Sigmoid colon (tissue), 7 donors: ENCODE results near the gene CCDC91. TPM values are rescaled to one million over a fixed set of nuclear protein-coding genes. Genes with fewer than 3 reads are reported as not detected.

Experiments
- DNase-seq: peaks from one replicate; pipeline ENCODE4 v3.0.0-alpha.2; 2019
- H3K27ac ChIP-seq, 4 donors: fragments of 200-600 bp; sonication (generic); one replicate each; pipeline ENCODE4 v1.5.1; 2016 to 2019; ENCODE audit warnings: mild to moderate bottlenecking in 1 of 4
- H3K27me3 ChIP-seq, 3 donors: fragments of 200-600 bp; sonication (generic); one replicate each; pipeline ENCODE4 v1.5.1; 2019; ENCODE audit warnings: mild to moderate bottlenecking in 1 of 3
- H3K36me3 ChIP-seq, 4 donors: fragments of 200-600 bp; sonication (generic); one replicate each; pipeline ENCODE4 v1.5.1; 2016 to 2019
- H3K4me1 ChIP-seq, 4 donors: fragments of 200-600 bp; sonication (generic); one replicate each; pipeline ENCODE4 v1.5.1; 2017 to 2019
- H3K4me3 ChIP-seq, 4 donors: fragments of 200-600 bp; sonication (generic); one replicate each; pipeline ENCODE4 v1.5.1; 2017 to 2019; ENCODE audit warnings: mild to moderate bottlenecking in 2 of 4, moderate library complexity in 1 of 4
- H3K9me3 ChIP-seq, 4 donors: fragments of 200-600 bp in 3 of 4; sonication (generic) in 3 of 4; one replicate each; pipeline versions ENCODE4 v1.5.1 to v1.6.1; 2013 to 2019
- CTCF ChIP-seq, 4 experiments: fragments of 450-650 bp in 3 of 4; fragments of 200-600 bp in 1 of 4; IDR thresholded peaks; one replicate each; pipeline ENCODE4 v1.5.1; 2016 to 2019; ENCODE audit warnings: antibody characterized with exemption in 4 of 4, mild to moderate bottlenecking in 3 of 4, moderate library complexity in 2 of 4
- EP300 ChIP-seq, 4 donors: sonication (generic); formaldehyde crosslinking; IDR thresholded peaks; one replicate each; pipeline ENCODE4 v1.6.1; 2017; ENCODE audit warnings: antibody characterized with exemption in 4 of 4
- POLR2A ChIP-seq, 2 donors: fragments of 450-650 bp; IDR thresholded peaks; one replicate each; pipeline ENCODE4 v1.6.1; 2016; ENCODE audit warnings: antibody characterized with exemption in 2 of 2, mild to moderate bottlenecking in 2 of 2, moderate library complexity in 2 of 2
- POLR2AphosphoS5 ChIP-seq, 4 donors: sonication (generic); formaldehyde crosslinking; IDR thresholded peaks; one replicate each; pipeline ENCODE4 v1.6.1; 2017; ENCODE audit warnings: antibody characterized with exemption in 4 of 4
- WGBS, 2 donors: extraction: QIAGEN DNeasy Blood & Tissue Kit; methylation state at CpG; one replicate each; pipeline ENCODE4 v1.1.7; 2013; 5-methylcytosine and 5-hydroxymethylcytosine counted together
- intact Hi-C: fragments of 100-400 bp; cut with DNase I; formaldehyde crosslinking; loops from one replicate; pipeline ENCODE4 v1.15.1; 2023
- polyA plus RNA-seq, 3 donors: library from polyadenylated mRNA; stranded (reverse); fragments of 200-250 nt; gene quantifications; one replicate each; pipeline ENCODE4 v1.2.3, GENCODE V29; 2013
- total RNA-seq, 4 donors: library from RNA; depleted of rRNA; stranded (reverse); fragments of >200 nt; gene quantifications; one replicate each; pipeline ENCODE4 v1.1.0, GENCODE V29; 2016
- donor health status: healthy with polysubstance abuse.
- donor health status: Bipolar disorder and iron deficiency.
- donor health status: healthy.

The CCDC91 gene
- total and polyA plus RNA-seq, 7 donors = 12.4 to 85.7 (median 42.9) TPM

GRCh38 chr12:28239918-28240317 lies 49.7 kb downstream of the CCDC91 start:
- H3K36me3 ChIP-seq = no peaks in the 10 kb centered on the region
- 93 to 95% methylated on average over 3 of the region's 3 CpGs for WGBS, 2 donors
- TF ChIP-seq POLR2A (IDR thresholded peaks at IDR 0.05) (no peak), EP300 (IDR thresholded peaks at IDR 0.05) (no peak), CTCF (IDR thresholded peaks at IDR 0.05) (no peak), POLR2AphosphoS5 (IDR thresholded peaks at IDR 0.05) (no peak)

GRCh38 chr12:28240853-28241252 lies 50.6 kb downstream of the CCDC91 start:
- DNase-seq = no peak
- H3K4me3 ChIP-seq = no peak overlapping the region
- no peaks in the 10 kb centered on the region for H3K9me3 ChIP-seq
- intact Hi-C loops = no loop called here
- TF ChIP-seq POLR2A (IDR thresholded peaks at IDR 0.05) (no peak), EP300 (IDR thresholded peaks at IDR 0.05) (no peak), CTCF (IDR thresholded peaks at IDR 0.05) (no peak)
- H3K36me3 ChIP-seq = no peaks in the 10 kb centered on the region
- no peaks in the 10 kb centered on the region for H3K27me3 ChIP-seq
- no peak overlapping the region for H3K27ac ChIP-seq
- no peaks in the 10 kb centered on the region for H3K4me1 ChIP-seq

More at GRCh38 chr12:28239918-28240317, 49.7 kb downstream of the CCDC91 start:
- H3K4me3 ChIP-seq = no peak overlapping the region
- H3K27me3 ChIP-seq = no peaks in the 10 kb centered on the region
- intact Hi-C loops = no loop called here
- no peak for DNase-seq
- H3K4me1 ChIP-seq = no peaks in the 10 kb centered on the region
- H3K27ac ChIP-seq = no peak overlapping the region
- H3K9me3 ChIP-seq = no peaks in the 10 kb centered on the region

- DNase-seq = no peak
These were observed 51.9 kb downstream of the CCDC91 start for GRCh38 chr12:28242129-28242495.

GRCh38 chr12:28242496-28243309 lies 52.4 kb downstream of the CCDC91 start:
- WGBS, 2 donors = 84 to 87% methylated on average over 9 of the region's 9 CpGs
- DNase-seq = no peak
- no peaks in the 10 kb centered on the region for H3K36me3 ChIP-seq
- no peak overlapping the region for H3K27ac ChIP-seq
- TF ChIP-seq POLR2AphosphoS5 (IDR thresholded peaks at IDR 0.05) (no peak), POLR2A (IDR thresholded peaks at IDR 0.05) (no peak), EP300 (IDR thresholded peaks at IDR 0.05) (no peak), CTCF (IDR thresholded peaks at IDR 0.05) (no peak)
- no peak overlapping the region for H3K4me3 ChIP-seq
- H3K9me3 ChIP-seq = no peaks in the 10 kb centered on the region
- H3K27me3 ChIP-seq = no peaks in the 10 kb centered on the region
- no peaks in the 10 kb centered on the region for H3K4me1 ChIP-seq
- intact Hi-C loops = no loop called here

More at GRCh38 chr12:28242129-28242495, 51.9 kb downstream of the CCDC91 start:
- H3K27me3 ChIP-seq = no peaks in the 10 kb centered on the region
- H3K4me1 ChIP-seq = no peaks in the 10 kb centered on the region
- H3K36me3 ChIP-seq = no peaks in the 10 kb centered on the region
- TF ChIP-seq POLR2AphosphoS5 (IDR thresholded peaks at IDR 0.05) (no peak), CTCF (IDR thresholded peaks at IDR 0.05) (no peak), POLR2A (IDR thresholded peaks at IDR 0.05) (no peak), EP300 (IDR thresholded peaks at IDR 0.05) (no peak)
- WGBS, 2 donors = 90 to 94% methylated on average over 2 of the region's 2 CpGs
- no peak overlapping the region for H3K27ac ChIP-seq
- intact Hi-C loops = no loop called here
- no peaks in the 10 kb centered on the region for H3K9me3 ChIP-seq
- no peak overlapping the region for H3K4me3 ChIP-seq

- DNase-seq = no peak
- no peak for TF ChIP-seq EP300 (IDR thresholded peaks at IDR 0.05)
- no peak for TF ChIP-seq CTCF (IDR thresholded peaks at IDR 0.05)
- TF ChIP-seq POLR2AphosphoS5 (IDR thresholded peaks at IDR 0.05) = no peak
- no peak for TF ChIP-seq POLR2A (IDR thresholded peaks at IDR 0.05)
- 71 to 89% methylated on average over 2 of the region's 2 CpGs for WGBS, 2 donors
- Histone ChIP-seq H3K9me3 (no peaks in the 10 kb centered on the region), H3K27ac (no peak overlapping the region), H3K36me3 (no peaks in the 10 kb centered on the region), H3K27me3 (no peaks in the 10 kb centered on the region), H3K4me3 (no peak overlapping the region), H3K4me1 (no peaks in the 10 kb centered on the region)
- intact Hi-C loops = no loop called here
These were observed 53.0 kb downstream of the CCDC91 start for GRCh38 chr12:28243310-28243633.
